Muscle of leg (tissue), 11 donors: ENCODE data around the gene LMBRD2. TPM values are rescaled to one million over a fixed set of nuclear protein-coding genes. Genes with fewer than 3 reads are reported as not detected.
A peak's percentile ranks its signal among the peaks of the same experiment; 100 is the strongest.

Experiments used
- DNase-seq: peaks from one replicate; pipeline ENCODE4 v3.0.0; 2013
- H3K27ac ChIP-seq: one replicate; pipeline ENCODE4 v1.5.1; 2013; ENCODE audit warnings: mild to moderate bottlenecking, low read length, control low read depth
- H3K27me3 ChIP-seq: one replicate; pipeline ENCODE4 v1.6.1; 2013; ENCODE audit warnings: low read length; ENCODE audit not compliant: control insufficient read depth, insufficient read depth
- H3K36me3 ChIP-seq: one replicate; pipeline ENCODE4 v1.6.1; 2013; ENCODE audit warnings: low read length; ENCODE audit not compliant: control insufficient read depth, insufficient read depth
- H3K4me1 ChIP-seq: one replicate; pipeline ENCODE4 v1.6.1; 2013; ENCODE audit warnings: low read length; ENCODE audit not compliant: control insufficient read depth, insufficient read depth
- H3K4me3 ChIP-seq: one replicate; pipeline ENCODE4 v1.5.1; 2013; ENCODE audit warnings: low read length, control low read depth
- H3K9me3 ChIP-seq: replicated peaks from 2 replicates; pipeline ENCODE4 v1.6.1; 2013; ENCODE audit warnings: low read depth, low read length; ENCODE audit not compliant: control insufficient read depth
- WGBS: methylation state at CpG from one replicate; pipeline ENCODE4 v1.1.5; 2013; ENCODE audit warnings: missing lambda C conversion rate; ENCODE audit not compliant: insufficient coverage; 5-methylcytosine and 5-hydroxymethylcytosine counted together
- polyA plus RNA-seq, 8 donors: library from polyadenylated mRNA; unstranded; fragments of 120-200 nt; gene quantifications; one replicate each; pipeline versions ENCODE4 v1.2.1 to v1.2.3, GENCODE V29; 2013; ENCODE audit warnings: inconsistent platforms in 1 of 8, low replicate concordance in 1 of 8; ENCODE audit not compliant: insufficient read length in 8 of 8, insufficient read depth in 1 of 8
- total RNA-seq: library from RNA; stranded (reverse); fragments of 120-200 nt; gene quantifications from one replicate; pipeline ENCODE4 v1.2.4, GENCODE V29; 2013

LMBRD2 gene
- total and polyA plus RNA-seq, 9 donors = 8.1 to 14.6 (median 11.1) TPM

- Histone ChIP-seq H3K9me3 (peaks cover 5% of the 10 kb centered on the region), H3K27ac (no peak overlapping the region), H3K4me3 (no peak overlapping the region), H3K36me3 (peaks cover 12% of the 10 kb centered on the region), H3K4me1 (no peaks in the 10 kb centered on the region), H3K27me3 (no peaks in the 10 kb centered on the region)
- no peak for DNase-seq
- WGBS = no CpG with 5 or more reads among the region's 1 CpG
Measured at GRCh38 chr5:36128795-36129194, 22.9 kb downstream of the LMBRD2 start.

- 79% methylated on average over 1 of the region's 1 CpG for WGBS
- Histone ChIP-seq H3K4me3 (no peak overlapping the region), H3K4me1 (no peaks in the 10 kb centered on the region), H3K27ac (no peak overlapping the region), H3K9me3 (peaks cover 2% of the 10 kb centered on the region), H3K27me3 (no peaks in the 10 kb centered on the region), H3K36me3 (peaks cover 15% of the 10 kb centered on the region)
- no peak for DNase-seq
Measured at GRCh38 chr5:36125868-36126267, 25.8 kb downstream of the LMBRD2 start.

- Histone ChIP-seq H3K27me3 (no peaks in the 10 kb centered on the region), H3K27ac (no peak overlapping the region), H3K9me3 (no peaks in the 10 kb centered on the region), H3K4me1 (no peaks in the 10 kb centered on the region), H3K4me3 (no peak overlapping the region), H3K36me3 (peaks cover 16% of the 10 kb centered on the region)
- WGBS = no CpG with 5 or more reads among the region's 1 CpG
- no peak for DNase-seq
Measured at GRCh38 chr5:36111238-36111637, 40.4 kb downstream of the LMBRD2 start.

GRCh38 chr5:36108758-36109460, 42.8 kb downstream of the LMBRD2 start:
- peaks cover 11% of the 10 kb centered on the region for H3K36me3 ChIP-seq

GRCh38 chr5:36105819-36106218, 45.9 kb downstream of the LMBRD2 start:
- Histone ChIP-seq H3K36me3 (peaks cover 11% of the 10 kb centered on the region), H3K4me1 (no peaks in the 10 kb centered on the region)

More at GRCh38 chr5:36108758-36109460, 42.8 kb downstream of the LMBRD2 start:
- H3K4me3 ChIP-seq = no peak overlapping the region
- H3K9me3 ChIP-seq = no peaks in the 10 kb centered on the region
- no peaks in the 10 kb centered on the region for H3K4me1 ChIP-seq
- 67% methylated on average over 1 of the region's 3 CpGs for WGBS
- DNase-seq = peak; percentile 28
- H3K27ac ChIP-seq = no peak overlapping the region
- no peaks in the 10 kb centered on the region for H3K27me3 ChIP-seq

GRCh38 chr5:36099748-36100147, 51.9 kb downstream of the LMBRD2 start:
- Histone ChIP-seq H3K36me3 (no peaks in the 10 kb centered on the region), H3K27ac (no peak overlapping the region), H3K9me3 (no peaks in the 10 kb centered on the region), H3K4me1 (no peaks in the 10 kb centered on the region), H3K27me3 (no peaks in the 10 kb centered on the region), H3K4me3 (no peak overlapping the region)
- 100% methylated on average over 1 of the region's 3 CpGs for WGBS
- no peak for DNase-seq

More at GRCh38 chr5:36105819-36106218, 45.9 kb downstream of the LMBRD2 start:
- Histone ChIP-seq H3K27me3 (no peaks in the 10 kb centered on the region), H3K4me3 (no peak overlapping the region), H3K9me3 (no peaks in the 10 kb centered on the region), H3K27ac (no peak overlapping the region)
- WGBS = 82% methylated on average over 2 of the region's 2 CpGs
- DNase-seq = no peak

GRCh38 chr5:36096486-36096885, 55.2 kb downstream of the LMBRD2 start:
- Histone ChIP-seq H3K4me3 (no peak overlapping the region), H3K9me3 (no peaks in the 10 kb centered on the region), H3K4me1 (no peaks in the 10 kb centered on the region), H3K27ac (no peak overlapping the region), H3K27me3 (no peaks in the 10 kb centered on the region), H3K36me3 (no peaks in the 10 kb centered on the region)
- no peak for DNase-seq

GRCh38 chr5:36089989-36090388, 61.7 kb downstream of the LMBRD2 start:
- H3K27ac ChIP-seq = no peak overlapping the region
- no peaks in the 10 kb centered on the region for H3K4me1 ChIP-seq
- DNase-seq = peak; percentile 30
- no peaks in the 10 kb centered on the region for H3K27me3 ChIP-seq
- no peak overlapping the region for H3K4me3 ChIP-seq
- no CpG with 5 or more reads among the region's 2 CpGs for WGBS
- no peaks in the 10 kb centered on the region for H3K36me3 ChIP-seq
- H3K9me3 ChIP-seq = peaks cover 3% of the 10 kb centered on the region

GRCh38 chr5:36079200-36079781, 72.4 kb downstream of the LMBRD2 start:
- H3K27me3 ChIP-seq = no peaks in the 10 kb centered on the region
- no peak overlapping the region for H3K4me3 ChIP-seq
- no peaks in the 10 kb centered on the region for H3K4me1 ChIP-seq
- DNase-seq = peak; percentile 43
- no peak overlapping the region for H3K27ac ChIP-seq
- no peaks in the 10 kb centered on the region for H3K36me3 ChIP-seq
- H3K9me3 ChIP-seq = no peaks in the 10 kb centered on the region
- 13% methylated on average over 6 of the region's 10 CpGs for WGBS

GRCh38 chr5:36078430-36078829, 73.3 kb downstream of the LMBRD2 start:
- H3K4me1 ChIP-seq = no peaks in the 10 kb centered on the region
- no peaks in the 10 kb centered on the region for H3K9me3 ChIP-seq
- no peaks in the 10 kb centered on the region for H3K36me3 ChIP-seq
- 25% methylated on average over 1 of the region's 10 CpGs for WGBS
- H3K4me3 ChIP-seq = no peak overlapping the region
- no peak overlapping the region for H3K27ac ChIP-seq
- H3K27me3 ChIP-seq = no peaks in the 10 kb centered on the region
- DNase-seq = no peak
